ENCODE data around the gene PHRF1.

- no peak for TF ChIP-seq EP300 (IDR thresholded peaks at IDR 0.05; ENCODE audit: borderline replicate concordance in 1 of 2, low read depth in 1 of 2, low read length in 1 of 2)
- 0 out of 2 replicates have a peak, but pooled peaks have one; percentile 11 for TF ChIP-seq CTCF (IDR thresholded peaks at IDR 0.05)
- TF ChIP-seq USF2 (IDR thresholded peaks at IDR 0.05; ENCODE audit: borderline replicate concordance, low read depth, low read length), result no peak
- TF ChIP-seq RAD21 (IDR thresholded peaks at IDR 0.05; ENCODE audit: low read length), result no peak
- TF ChIP-seq TAF1 (IDR thresholded peaks at IDR 0.05; ENCODE audit: borderline replicate concordance, low read depth, low read length), result no peak
- no peak for TF ChIP-seq GABPA (IDR thresholded peaks at IDR 0.05; ENCODE audit: low read depth)
- no peak for TF ChIP-seq TEAD4 (IDR thresholded peaks at IDR 0.05; ENCODE audit: borderline replicate concordance, insufficient read depth)
Measured at GRCh38 chr11:565921-566509, 10.3 kb upstream of the PHRF1 start.
